Fibroblast of lung (primary cell): ENCODE results near the gene PPP1R9B. TPM values are rescaled to one million over a fixed set of nuclear protein-coding genes. Genes with fewer than 3 reads are reported as not detected.

Experiments
- DNase-seq, 2 donors: peaks; one replicate each; pipeline versions ENCODE4 v3.0.0 to v3.0.0-alpha.2; 2010; ENCODE audit warnings: low read depth in 2 of 2
- H2AFZ ChIP-seq: 2 replicates; pipeline ENCODE4 v1.5.1; 2012; ENCODE audit warnings: low read length, control low read depth, inconsistent platforms
- H3K27ac ChIP-seq: 2 replicates; pipeline ENCODE4 v1.5.1; 2011; ENCODE audit warnings: low read length, control low read depth; ENCODE audit not compliant: insufficient read depth
- H3K27me3 ChIP-seq: 2 replicates; pipeline ENCODE4 v1.5.1; 2011; ENCODE audit warnings: mild to moderate bottlenecking, low read length; ENCODE audit not compliant: control insufficient read depth, insufficient read depth
- H3K36me3 ChIP-seq: 2 replicates; pipeline ENCODE4 v1.5.1; 2011; ENCODE audit warnings: low read length; ENCODE audit not compliant: control insufficient read depth, insufficient read depth
- H3K4me1 ChIP-seq: 2 replicates; pipeline ENCODE4 v1.5.1; 2011; ENCODE audit warnings: low read length; ENCODE audit not compliant: control insufficient read depth, insufficient read depth; ENCODE audit errors: extremely low read depth
- H3K4me2 ChIP-seq: 2 replicates; pipeline ENCODE4 v1.5.1; 2011; ENCODE audit warnings: low read length, control low read depth; ENCODE audit not compliant: insufficient read depth; ENCODE audit errors: extremely low read depth
- H3K4me3 ChIP-seq, 4 experiments: fragments of 200-600 bp in 1 of 4; sonication (generic) in 1 of 4; replicated peaks in 1 of 4; 2 replicates each; pipeline ENCODE4 v1.5.1; 2011 to 2016; ENCODE audit warnings: low read length in 4 of 4, low read depth in 3 of 4, mild to moderate bottlenecking in 3 of 4, control low read depth in 2 of 4, inconsistent platforms in 1 of 4, mixed read lengths in 1 of 4; ENCODE audit not compliant: insufficient read depth in 1 of 4; ENCODE audit errors: control extremely low read depth in 1 of 4
- H3K79me2 ChIP-seq: 2 replicates; pipeline ENCODE4 v1.5.1; 2012; ENCODE audit warnings: mild to moderate bottlenecking, low read length, inconsistent platforms; ENCODE audit not compliant: control insufficient read depth, insufficient read depth
- H3K9ac ChIP-seq: 2 replicates; pipeline ENCODE4 v1.5.1; 2011; ENCODE audit warnings: mild to moderate bottlenecking, low read length, control low read depth; ENCODE audit not compliant: insufficient read depth
- H3K9me3 ChIP-seq: 2 replicates; pipeline ENCODE4 v1.5.1; 2012; ENCODE audit warnings: low read depth, low read length; ENCODE audit not compliant: control insufficient read depth, insufficient read depth
- H4K20me1 ChIP-seq: 2 replicates; pipeline ENCODE4 v1.5.1; 2011; ENCODE audit warnings: low read length; ENCODE audit not compliant: control insufficient read depth, insufficient read depth; ENCODE audit errors: extremely low read depth
- CTCF ChIP-seq, 2 donors: IDR thresholded peaks in 1 of 2; conservative IDR thresholded peaks in 1 of 2; 1 replicate in 1 of 2; 2 replicates in 1 of 2; pipeline ENCODE4 v1.5.1; 2011 to 2012; ENCODE audit warnings: low read length in 2 of 2, control low read depth in 1 of 2, inconsistent platforms in 1 of 2, low read depth in 1 of 2, mild to moderate bottlenecking in 1 of 2
- EZH2 ChIP-seq: IDR thresholded peaks from 2 replicates; pipeline ENCODE4 v1.5.1; 2012; ENCODE audit warnings: low read length, control low read depth, mild to moderate bottlenecking; ENCODE audit errors: missing control alignments
- polyA plus RNA-seq, 2 donors: library from polyadenylated mRNA; depleted of rRNA in 1 of 2; stranded (reverse) in 1 of 2; unstranded in 1 of 2; fragments of >200 nt; gene quantifications; 2 replicates each; pipeline ENCODE4 v1.2.1, GENCODE V29; 2011 to 2012; ENCODE audit warnings: missing spikeins in 1 of 2
- total RNA-seq: library from RNA; depleted of rRNA; stranded (reverse); fragments of >200 nt; gene quantifications from 2 replicates; pipeline ENCODE4 v1.2.1, GENCODE V29; 2014

The PPP1R9B gene
- total and polyA plus RNA-seq, 2 donors (not counting 1 experiment from before 2014, with no cell fraction given): 22.1 to 41.5 TPM

- TF ChIP-seq CTCF (conservative IDR thresholded peaks at IDR 0.05 in 1 of 2, IDR thresholded peaks at IDR 0.05 in 1 of 2; ENCODE audit: low read depth in 1 of 2, low read length in 2 of 2) (no peak), EZH2 (no peak)
- Histone ChIP-seq H3K4me3 (no peak overlapping the region), H3K36me3 (no peaks in the 10 kb centered on the region), H3K9ac (no peak overlapping the region), H4K20me1 (no peaks in the 10 kb centered on the region), H3K9me3 (no peaks in the 10 kb centered on the region), H3K27ac (no peak overlapping the region), H3K4me2 (no peak overlapping the region), H3K27me3 (no peaks in the 10 kb centered on the region), H3K79me2 (no peaks in the 10 kb centered on the region), H3K4me1 (peaks cover 8% of the 10 kb centered on the region), H2AFZ (no peak overlapping the region)
- no peak for DNase-seq
Measured at GRCh38 chr17:50157891-50158290, 7.4 kb upstream of the PPP1R9B start.

GRCh38 chr17:50155115-50155819 lies 4.8 kb upstream of the PPP1R9B start:
- DNase-seq: peak in 1 of 2 donors; percentile 77
- H3K4me2 ChIP-seq: no peak overlapping the region
- H4K20me1 ChIP-seq: no peaks in the 10 kb centered on the region
- peak overlapping the region; percentile 49 for H2AFZ ChIP-seq
- peak overlapping the region in 1 of 4 experiments; percentile 15 for H3K4me3 ChIP-seq
- no peaks in the 10 kb centered on the region for H3K9me3 ChIP-seq
- H3K27me3 ChIP-seq: no peaks in the 10 kb centered on the region
- H3K36me3 ChIP-seq: no peaks in the 10 kb centered on the region
- H3K4me1 ChIP-seq: peaks cover 12% of the 10 kb centered on the region
- peaks cover 5% of the 10 kb centered on the region for H3K79me2 ChIP-seq
- TF ChIP-seq EZH2 (no peak), CTCF (conservative IDR thresholded peaks at IDR 0.05 in 1 of 2, IDR thresholded peaks at IDR 0.05 in 1 of 2; ENCODE audit: low read depth in 1 of 2, low read length in 2 of 2) (no peak)
- H3K9ac ChIP-seq: peak overlapping the region; percentile 27
- H3K27ac ChIP-seq: peak overlapping the region; percentile 61

- Histone ChIP-seq H2AFZ (no peak overlapping the region), H3K9ac (no peak overlapping the region), H3K4me2 (no peak overlapping the region), H3K9me3 (no peaks in the 10 kb centered on the region), H3K79me2 (peaks cover 11% of the 10 kb centered on the region), H3K4me3 (no peak overlapping the region), H3K27me3 (no peaks in the 10 kb centered on the region), H3K27ac (no peak overlapping the region), H3K4me1 (peaks cover 12% of the 10 kb centered on the region), H4K20me1 (no peaks in the 10 kb centered on the region), H3K36me3 (no peaks in the 10 kb centered on the region)
- DNase-seq: no peak
- TF ChIP-seq CTCF (conservative IDR thresholded peaks at IDR 0.05 in 1 of 2, IDR thresholded peaks at IDR 0.05 in 1 of 2; ENCODE audit: low read depth in 1 of 2, low read length in 2 of 2): no peak
- no peak for TF ChIP-seq EZH2
Measured at GRCh38 chr17:50154604-50155003, 4.1 kb upstream of the PPP1R9B start.
